Stomach (tissue), 4 donors: Measurements from ENCODE around the gene FHOD3.

Experiments
- CTCF ChIP-seq, 7 experiments: fragments of 450-650 bp in 4 of 7; fragments of 200-600 bp in 3 of 7; sonication (generic) in 3 of 7; IDR thresholded peaks; one replicate each; pipeline ENCODE4 v1.5.1; 2016 to 2019; ENCODE audit warnings: antibody characterized with exemption in 7 of 7, control low read depth in 2 of 7, mild to moderate bottlenecking in 1 of 7
- POLR2A ChIP-seq, 4 donors: fragments of 450-650 bp; IDR thresholded peaks; one replicate each; pipeline ENCODE4 v1.6.1; 2016; ENCODE audit warnings: antibody characterized with exemption in 4 of 4, control low read depth in 2 of 4, mild to moderate bottlenecking in 1 of 4, moderate library complexity in 1 of 4
- POLR2AphosphoS5 ChIP-seq, 3 donors: sonication (generic); formaldehyde crosslinking; IDR thresholded peaks; one replicate each; pipeline ENCODE4 v1.6.1; 2016; ENCODE audit warnings: antibody characterized with exemption in 3 of 3

GRCh38 chr18:36441426-36442240 lies 144.1 kb downstream of the FHOD3 start:
- TF ChIP-seq POLR2AphosphoS5 (IDR thresholded peaks at IDR 0.05) = peak in 1 of 3 donors; percentile 2
- no peak for TF ChIP-seq POLR2A (IDR thresholded peaks at IDR 0.05)
- no peak for TF ChIP-seq CTCF (IDR thresholded peaks at IDR 0.05)
